ENCODE measurements around the gene ACOX1.

The ACOX1 gene

DNA sequence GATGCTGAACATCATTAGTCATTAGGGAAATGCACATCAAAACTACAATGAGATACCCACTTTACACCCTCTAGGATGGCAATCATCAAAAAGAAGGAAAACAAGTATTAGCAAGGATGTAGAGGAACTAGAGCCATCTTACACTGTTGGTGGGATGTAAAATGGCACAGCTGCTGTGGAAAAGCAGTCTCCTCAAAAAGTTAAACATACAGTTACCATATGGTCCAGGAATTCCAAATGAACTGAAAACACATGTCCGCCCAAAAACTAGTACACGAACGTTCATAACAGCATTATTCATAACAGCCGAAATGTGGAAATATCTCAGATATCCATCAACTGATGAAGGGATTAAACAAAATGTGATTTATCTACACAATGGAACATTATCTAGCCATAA, 45.2 kb downstream of the ACOX1 start:
- no peak for DNase-seq (ENCODE audit: low spot score)

DNA sequence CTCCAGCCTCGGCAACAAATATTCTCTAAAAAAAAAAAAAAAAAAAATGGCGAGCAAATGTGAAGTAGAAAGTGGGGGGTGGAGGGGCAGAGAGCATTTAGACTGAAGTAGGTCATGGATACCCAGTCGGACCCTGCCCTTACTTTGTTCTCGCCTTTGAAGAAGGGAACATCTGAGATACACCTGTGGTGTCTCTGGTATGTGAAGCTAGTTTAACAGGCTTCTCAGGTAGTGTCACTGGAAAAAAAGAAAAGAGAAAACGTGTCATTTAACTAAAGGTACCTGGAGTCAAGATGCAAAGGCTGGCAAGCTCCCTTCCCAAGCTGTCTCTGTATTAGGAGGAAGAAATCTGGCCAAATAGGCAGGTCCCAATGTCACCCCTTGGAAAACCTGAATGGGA, 46.1 kb downstream of the ACOX1 start:
- DNase-seq (ENCODE audit: low spot score), result no peak

DNA sequence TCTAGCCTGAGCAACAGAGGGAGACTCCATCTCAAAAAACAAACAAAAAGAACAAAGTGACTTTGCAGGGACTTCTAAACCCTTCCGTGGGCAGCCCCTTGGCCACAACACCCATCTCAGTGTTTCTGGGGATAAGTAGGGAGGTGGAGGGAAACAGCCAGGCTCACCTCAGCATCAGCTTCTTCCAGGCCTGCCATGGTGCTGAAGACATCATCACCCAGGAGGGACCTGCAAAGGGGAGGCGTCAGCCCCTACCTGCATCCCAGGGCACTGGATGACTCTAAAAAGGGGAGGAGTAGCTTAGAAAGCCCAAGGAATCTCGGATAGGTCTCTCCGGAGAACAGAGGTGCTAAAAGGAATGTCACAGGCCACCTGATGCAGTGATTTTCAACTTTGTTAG, 47.9 kb downstream of the ACOX1 start:
- DNase-seq (ENCODE audit: low spot score), result no peak

DNA sequence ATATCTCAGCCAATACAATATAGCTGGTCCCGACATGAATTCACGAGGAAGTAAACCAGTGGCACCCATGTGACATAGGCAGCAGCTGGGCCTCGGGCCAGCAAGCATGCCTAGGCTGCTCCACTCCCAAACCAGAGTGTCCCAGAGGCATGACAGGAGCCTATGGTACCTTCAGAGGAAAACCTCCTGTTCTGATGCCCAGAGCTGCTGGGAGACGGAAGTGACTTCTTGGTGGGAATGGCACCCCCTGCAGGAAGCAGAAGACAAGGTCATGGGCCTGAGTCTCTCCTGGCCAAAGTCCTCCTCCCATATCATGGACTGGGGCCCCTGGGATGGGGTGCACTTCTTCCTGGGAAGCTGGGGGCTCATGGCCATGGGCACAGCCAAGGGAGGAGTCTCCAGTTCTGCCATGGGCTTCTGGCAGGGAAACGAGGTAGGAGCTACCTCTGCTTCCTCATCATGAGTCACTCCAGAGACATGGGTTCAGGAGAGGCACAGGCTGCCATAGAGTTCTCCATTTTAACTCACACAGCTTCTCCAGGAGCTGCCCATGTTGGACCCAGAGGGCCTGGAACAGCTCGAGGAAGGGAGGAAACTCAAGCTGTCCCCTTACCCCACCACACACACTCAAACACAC, 51.6 kb downstream of the ACOX1 start:
- DNase-seq (ENCODE audit: low spot score), result no peak

DNA sequence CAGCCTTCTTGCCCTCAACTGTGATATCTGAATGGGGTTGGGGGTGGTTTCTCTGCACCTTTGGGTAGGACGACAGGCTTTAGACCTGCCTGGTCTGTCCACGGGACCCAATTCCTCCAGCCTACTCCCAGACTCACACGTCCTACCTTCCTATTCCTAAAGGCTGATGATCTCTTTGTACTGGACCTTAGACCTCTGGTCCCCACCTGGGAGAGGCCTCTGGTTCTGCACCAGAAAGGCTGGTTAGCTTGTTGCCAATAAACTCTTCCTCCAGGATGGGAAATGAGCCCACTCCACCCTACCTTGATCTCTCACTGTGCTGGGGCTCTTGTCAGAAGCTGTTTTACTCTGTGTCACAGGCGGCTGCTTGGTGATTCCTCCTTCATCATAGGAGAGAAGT, 52.5 kb downstream of the ACOX1 start:
- DNase-seq (ENCODE audit: low spot score), result no peak

DNA sequence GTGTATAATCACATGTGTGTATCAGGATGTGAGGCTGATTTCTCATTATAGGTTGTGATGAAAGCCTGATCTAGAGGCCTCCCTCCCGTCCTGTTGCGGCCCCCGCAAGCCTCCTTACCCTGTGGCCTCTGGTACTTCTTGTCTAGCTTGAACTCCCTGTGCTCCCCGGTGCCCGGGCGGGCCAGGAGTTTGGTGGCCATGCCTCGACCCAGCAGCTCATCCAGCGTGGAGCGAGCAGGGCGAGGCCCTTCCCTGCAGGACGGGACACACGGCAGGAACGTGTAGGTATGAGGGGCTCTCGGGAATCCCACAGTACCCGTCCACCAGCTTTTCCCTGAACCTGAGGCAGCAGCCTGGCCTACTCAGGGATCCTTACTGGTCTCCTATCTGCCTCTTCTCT, 53.1 kb downstream of the ACOX1 start:
- DNase-seq (ENCODE audit: low spot score), result no peak

DNA sequence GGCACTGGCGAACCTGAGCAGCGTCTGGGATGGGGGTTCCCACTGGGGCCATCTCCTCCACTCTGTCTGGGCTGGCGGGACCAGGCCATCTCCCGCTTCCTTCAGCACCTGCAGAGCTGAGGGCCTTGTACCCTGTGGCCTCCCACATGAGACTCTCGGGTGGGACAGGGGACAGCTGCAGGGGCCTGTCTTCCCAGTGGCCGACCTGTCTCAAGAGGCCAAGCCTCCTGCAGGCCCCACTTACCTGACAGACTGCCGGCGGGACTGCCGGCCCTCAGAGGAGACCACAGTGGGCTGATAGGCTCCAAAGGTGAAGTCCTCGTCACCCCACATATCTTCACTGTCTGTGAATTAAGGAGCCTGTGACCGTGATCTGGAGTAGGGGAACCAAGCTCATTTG, 53.9 kb downstream of the ACOX1 start:
- DNase-seq (ENCODE audit: low spot score), result no peak

DNA sequence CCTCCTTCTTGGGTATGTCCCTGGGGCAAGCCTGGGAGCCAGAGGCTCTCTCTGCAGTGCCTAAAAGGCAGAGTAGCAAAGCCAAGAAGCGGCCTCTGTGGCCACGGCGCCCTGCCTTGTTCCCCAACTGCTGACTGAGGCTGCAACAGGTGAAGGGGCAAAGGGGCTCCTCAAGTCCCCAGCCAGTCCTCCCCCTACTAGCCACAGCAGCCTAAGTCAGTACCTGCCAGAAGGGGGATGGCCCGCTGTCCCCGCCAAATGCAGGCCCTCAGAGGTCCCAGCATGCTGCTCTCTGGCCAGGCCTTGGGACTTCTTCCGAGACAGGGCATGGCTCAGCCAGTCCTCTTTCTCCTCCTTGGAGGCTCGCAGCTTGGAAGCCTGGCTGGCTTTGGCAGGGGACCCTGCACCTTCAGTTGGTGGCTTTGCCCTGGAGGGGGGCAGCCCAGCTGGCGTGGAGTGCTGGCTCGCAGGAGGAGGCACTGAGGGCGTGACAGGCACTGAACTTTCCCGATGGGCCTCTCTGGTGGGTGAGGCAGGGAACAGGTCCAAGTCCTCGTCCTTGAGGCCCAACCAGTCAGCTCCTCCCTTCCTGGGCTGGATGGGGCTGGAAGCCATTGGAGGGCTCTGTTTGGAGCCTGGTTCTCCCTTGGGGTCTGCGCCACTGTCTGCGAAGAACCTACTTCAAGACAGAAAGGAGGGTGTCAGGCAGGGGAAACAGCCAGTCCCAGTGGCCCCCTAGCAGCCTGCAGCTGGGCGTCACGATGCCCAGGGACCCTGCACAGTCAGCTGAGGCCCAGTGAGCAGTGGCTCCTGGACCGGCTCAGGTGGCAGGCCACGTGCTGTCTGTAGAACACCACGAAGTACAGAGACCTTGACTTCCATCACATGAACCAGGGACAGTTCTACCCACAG, 55.7 kb downstream of the ACOX1 start:
- DNase-seq (ENCODE audit: low spot score), result no peak

DNA sequence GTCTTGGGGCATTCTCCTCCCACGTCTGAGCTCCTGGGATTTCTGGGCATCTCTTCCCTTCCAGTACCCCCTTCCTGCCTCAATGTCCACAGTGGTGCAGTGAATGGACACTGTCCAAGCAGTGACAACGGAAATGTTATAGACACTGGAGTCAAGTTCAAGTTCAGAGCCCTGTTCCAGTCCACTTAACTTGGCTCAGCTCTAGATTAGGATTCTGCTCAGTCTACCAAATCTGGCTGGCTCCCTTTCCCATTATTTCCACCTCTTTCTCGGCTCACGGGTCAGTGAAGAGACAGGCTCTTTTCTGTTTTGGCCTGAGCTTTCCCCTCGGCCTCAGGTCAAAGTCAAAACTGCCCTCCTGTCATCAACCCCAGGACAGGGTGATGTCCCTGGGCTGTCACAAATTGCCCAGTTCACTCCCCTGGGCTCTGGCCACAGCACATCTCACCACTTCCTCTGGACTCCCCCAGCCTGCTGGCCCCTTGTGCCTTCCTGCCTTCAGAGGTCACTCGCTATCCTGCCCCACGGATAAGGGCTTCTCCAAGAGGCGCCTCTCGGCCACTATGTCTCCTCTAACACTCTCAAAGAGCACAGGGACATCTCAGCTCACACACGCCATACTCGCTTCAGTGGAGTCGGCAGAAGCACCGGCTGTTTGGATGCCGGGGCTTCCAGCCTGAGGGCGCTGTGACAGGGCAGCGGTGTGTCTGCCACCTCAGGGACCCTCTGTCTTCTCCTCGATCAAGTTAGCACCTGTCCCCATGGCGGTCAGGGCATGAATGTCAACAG, 56.6 kb downstream of the ACOX1 start:
- no peak for DNase-seq (ENCODE audit: low spot score)

DNA sequence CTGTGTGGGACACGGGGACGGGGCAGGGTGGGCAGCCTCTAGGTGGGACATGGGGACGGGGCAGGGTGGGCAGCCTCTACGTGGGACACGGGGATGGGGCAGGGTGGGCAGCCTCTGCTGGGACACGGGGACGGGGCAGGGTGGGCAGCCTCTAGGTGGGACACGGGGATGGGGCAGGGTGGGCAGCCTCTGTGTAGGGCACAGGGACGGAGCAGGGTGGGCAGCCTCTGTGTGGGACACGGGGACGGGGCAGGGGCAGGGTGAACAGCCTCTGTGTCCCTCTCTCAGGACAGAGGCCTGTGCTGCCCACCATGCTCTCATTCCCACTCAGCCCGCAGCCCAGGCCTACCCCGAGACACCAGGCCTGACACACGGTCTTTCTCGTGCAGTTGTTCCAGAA, 57.4 kb downstream of the ACOX1 start:
- no peak for DNase-seq (ENCODE audit: low spot score)

DNA sequence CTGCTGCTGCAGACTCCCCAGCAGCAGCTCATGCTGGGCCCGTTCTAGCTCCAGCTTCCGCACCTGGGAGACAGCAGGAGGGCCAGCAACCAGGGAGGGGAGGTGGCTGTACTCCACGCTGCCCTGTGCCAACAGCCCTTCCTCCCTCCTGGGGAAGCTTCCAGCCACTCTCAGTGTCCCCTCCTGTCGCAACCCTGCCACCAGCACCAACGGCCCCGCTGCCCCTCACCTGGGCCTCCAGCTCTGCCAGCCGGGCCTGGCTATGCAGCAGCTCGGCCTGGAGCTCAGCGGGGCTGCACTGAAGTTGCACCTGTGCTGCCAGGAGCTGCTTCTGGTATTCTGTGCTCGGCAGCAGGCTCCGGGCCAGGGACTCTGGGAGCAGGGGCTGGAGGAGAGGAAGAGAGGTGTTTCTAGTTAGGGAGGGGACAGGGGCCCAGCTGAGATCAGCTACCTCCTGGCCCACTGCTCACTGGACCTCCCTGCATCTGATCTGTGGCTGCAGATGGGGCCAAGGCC, 58.9 kb downstream of the ACOX1 start:
- no peak for DNase-seq (ENCODE audit: low spot score)

DNA sequence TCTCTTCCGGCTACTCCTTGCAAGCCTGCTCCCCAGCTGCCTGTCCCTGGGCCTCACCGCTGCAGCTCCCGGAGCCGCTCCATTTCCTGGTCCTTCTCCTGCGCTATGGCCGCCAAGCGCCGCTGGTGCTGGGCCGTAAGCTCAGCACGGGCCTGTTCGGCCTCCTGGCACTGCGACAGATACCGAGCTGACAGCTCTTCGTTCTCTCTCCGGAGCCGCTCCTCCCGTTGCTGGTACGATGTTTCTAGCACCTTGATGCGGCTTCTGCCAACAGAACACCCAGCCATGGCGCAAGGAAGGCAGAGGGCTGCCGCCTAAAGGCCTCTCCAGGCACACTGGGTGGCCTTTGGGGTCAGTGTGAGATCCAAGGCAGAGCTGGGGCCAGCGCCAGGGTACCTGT, 59.4 kb downstream of the ACOX1 start:
- no peak for DNase-seq (ENCODE audit: low spot score)

DNA sequence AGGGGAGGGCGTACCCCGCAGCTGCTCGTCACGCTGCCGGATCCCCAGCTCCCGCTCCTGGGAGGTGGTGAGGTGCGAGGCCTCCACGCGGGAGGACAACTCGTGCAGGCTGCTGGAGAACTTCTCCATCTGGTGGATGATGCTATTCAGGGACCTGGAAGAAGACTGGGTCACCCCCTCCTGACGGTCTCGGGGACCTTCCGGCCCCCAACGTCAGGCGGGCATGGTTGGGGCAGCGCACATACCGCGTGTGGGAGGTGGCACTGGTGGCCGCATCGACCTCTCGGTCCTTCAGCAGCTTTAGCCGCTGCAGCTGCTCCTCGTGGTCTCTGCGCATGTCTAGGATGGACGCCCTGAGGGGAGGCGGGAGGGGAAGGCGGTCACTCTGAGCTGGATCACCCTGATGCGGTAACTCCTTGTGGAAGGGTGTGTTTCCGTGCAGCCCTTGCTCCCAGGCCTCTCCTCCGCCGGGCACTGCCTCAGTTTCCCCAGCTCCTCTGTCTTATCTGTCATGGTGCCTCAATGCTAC, 61.0 kb downstream of the ACOX1 start:
- DNase-seq (ENCODE audit: low spot score), result no peak

DNA sequence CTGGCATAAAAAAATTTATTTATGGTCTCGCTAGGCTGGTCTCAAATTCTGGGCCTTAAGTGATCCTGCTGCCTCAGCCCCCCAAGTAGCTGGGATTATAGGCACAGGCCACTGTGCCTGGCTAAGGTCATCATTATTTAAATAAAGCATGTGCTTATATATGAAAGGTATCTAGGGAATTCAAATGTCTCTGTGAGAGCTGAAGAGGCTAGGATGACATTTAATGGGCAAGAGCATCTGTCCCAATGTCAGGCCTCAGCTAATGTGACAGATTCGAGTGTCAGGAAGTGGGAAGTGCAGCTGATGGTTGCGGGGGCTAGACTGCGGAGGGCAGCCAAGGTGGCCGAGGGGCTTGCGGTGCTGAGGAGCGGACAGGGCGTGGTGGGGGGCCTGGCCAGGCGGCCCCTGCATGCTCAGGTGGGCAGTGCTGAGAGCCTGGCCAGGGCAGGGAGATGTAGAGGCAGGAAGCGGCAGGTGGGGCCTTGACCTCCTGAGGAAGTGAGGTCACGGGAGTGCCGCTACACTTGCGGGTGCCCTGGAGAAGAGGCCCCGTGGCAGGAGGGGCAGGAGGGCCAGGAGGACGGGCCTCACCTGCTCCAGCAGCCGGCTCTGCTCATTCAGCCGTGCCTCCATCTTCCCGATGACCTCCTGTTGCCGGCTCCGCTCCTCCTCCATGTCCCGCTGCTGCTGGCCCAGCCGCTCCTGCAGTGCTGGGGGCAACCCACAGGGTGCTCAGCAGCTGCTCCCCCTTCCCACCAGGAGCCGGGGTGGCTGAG, 61.6 kb downstream of the ACOX1 start:
- no peak for DNase-seq (ENCODE audit: low spot score)

DNA sequence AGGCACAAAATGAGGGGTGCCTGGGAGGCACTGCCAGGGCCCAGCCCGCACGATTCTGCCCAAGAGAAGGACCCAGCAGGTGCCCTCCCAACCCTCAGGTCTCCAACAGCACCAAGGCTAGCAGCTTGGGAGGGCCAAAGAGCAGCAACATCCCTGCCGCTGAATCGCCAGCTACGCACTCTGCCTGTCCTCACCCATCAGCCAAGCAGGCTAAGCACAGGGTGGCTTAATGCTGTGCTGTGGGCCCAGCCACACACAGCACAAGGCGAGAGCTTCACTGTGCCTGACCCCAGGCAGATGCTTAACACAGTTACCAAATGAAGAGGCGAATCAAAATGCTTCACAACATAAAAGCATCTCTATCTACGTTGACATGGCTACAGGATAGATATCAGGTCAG, 63.7 kb downstream of the ACOX1 start:
- no peak for DNase-seq (ENCODE audit: low spot score)

DNA sequence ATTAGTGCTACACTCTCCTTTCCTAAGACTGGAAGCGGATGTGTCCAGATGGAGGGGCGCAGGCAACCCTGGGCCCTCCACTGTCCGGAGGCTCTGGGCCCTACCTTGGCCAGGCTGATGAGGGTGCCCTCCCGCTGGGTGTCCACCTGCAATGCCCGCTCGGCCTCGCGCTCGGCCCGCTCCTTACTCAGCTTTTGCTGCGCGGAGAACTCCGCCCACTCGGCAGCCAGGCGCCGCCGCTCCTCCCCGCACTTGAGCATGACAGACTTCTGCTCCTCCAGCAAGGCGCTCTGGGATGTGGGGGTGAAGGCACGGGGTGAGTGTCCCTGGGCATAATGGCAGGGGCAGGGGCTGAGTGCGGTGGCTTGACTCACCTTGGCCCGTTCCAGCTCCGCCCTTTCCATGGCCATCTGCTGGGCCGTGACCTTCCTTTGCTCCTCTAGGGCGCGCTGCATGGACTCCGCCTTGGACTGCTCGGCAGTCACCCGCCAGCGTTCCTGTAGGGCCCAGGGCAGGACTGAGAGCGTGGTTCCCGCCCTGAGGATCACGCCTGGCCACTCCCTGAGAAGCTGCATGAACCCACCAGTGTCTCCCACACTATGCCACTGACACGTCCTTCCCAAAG, 64.2 kb downstream of the ACOX1 start:
- DNase-seq (ENCODE audit: low spot score), result no peak

DNA sequence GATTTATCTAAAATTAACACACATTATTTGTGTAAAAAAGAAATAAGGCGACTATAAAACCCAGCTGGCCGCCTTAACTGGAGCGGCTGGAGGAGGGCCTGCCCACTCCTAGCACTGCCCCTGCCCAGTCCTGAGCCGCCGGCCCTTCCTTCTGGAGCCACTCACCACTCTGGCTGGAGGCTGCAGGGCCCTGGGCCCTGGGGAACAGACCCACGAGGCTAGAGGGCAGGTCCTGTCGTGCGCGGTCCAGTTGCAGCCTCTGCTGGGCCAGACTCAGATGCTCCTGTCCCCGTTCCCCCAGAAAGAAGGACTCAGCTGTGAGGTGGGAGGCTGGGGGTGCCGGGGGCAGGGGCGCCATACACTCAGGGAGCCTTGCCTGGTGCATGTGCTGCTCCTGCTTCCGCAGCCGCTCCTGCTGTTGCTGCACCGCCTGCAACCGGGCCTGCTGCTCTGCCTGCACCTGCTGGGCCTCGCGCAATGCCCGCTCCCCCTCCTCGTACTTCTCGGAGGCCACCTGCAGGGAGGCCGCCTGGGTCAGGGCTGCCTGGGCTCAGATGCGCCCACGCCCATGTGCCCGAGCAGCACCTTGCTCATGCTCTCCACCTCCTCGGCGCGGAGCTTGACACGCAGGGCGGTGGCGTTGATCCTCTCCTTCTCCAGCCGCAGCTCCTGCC, 65.3 kb downstream of the ACOX1 start:
- DNase-seq (ENCODE audit: low spot score), result no peak

DNA sequence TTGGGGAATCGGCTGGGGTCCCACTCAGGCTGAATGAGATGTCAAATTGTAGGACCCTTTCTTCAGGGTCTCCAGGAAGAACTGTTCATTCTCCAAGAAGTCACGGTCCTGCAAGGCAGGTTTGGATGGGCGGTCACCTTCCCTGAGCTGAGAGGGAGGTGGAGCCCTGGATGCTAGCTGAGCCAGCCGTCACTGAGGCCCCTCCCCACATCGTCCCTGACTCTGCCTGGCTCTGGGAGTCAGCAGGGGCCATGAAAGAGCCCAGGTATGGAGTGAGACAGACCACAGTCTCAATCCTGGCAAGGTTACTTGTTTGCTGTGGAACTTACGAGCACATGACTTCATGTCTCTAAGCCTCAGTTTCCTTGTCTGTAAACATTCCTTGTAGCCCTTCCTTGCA, 68.3 kb downstream of the ACOX1 start:
- DNase-seq (ENCODE audit: low spot score), result no peak

DNA sequence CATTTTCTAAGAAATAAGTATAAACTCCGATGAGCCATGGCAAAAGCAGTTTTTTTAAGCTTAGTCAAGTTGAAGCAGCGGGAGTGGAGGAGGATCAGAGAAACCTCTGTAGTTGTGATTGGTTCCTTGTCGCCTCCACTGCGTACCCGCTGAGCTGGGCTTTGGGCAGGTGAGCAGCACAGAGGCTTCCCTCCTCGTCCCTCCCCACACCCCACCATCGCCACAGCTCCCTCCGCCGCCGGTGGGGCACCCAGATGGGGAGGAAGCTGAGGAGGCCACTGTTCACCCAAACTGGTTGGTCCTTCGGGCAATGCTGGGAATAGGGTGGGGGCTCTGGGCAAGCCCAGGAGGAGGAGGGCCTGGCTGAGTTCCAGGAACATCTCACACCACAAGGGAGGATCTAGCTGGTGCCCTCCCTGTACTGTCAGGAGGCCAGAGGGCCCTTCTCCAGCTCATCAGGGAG, 69.1 kb downstream of the ACOX1 start:
- no peak for DNase-seq (ENCODE audit: low spot score)

DNA sequence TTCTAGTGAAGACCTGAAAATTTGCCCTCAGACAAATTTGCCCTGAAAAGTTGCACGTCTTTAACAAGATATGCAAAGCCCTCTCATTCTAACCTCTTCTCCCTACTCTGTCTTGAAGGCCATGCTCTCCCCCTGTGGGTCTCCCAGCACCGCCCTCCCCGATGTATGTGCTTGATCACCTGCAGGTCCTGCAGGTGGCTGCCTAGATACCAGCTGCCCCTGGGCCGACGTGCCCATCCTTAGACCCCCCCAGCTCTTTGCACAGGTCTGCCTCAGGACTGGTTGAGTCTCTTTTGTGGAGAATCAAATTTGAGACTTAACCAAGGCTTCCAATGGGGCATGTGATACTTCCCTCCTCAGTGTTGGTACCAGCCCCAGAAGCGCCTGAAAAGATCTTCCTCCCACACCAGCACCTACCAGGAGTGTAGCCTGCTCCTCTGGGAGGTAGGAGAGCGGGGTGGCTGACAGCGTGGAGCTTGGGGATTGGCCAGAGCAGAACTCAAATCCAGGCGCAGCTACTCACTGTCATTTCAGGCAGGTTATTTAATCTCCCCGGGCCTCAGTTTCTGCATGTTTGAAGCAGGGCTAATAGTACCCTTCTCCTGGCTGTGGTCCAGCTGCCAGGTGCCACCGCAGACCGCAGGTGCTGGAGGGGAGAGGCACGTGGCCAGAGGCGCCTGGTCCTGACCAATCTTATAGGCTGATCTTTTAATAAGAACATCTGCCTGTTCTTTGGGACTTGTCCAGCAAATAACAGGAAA, 69.7 kb downstream of the ACOX1 start:
- no peak for DNase-seq (ENCODE audit: low spot score)

Data from CD4-positive, alpha-beta T cell treated with Interleukin-6 at 100 ng/mL for 8 hours (primary cell).